ENCODE data around the gene MACC1. TPM values are rescaled to one million over a fixed set of nuclear protein-coding genes. Genes with fewer than 3 reads are reported as not detected.

Gene MACC1
- polyA plus RNA-seq, 1 experiment = not detected

- Histone ChIP-seq H3K4me3 (ENCODE audit: low read depth, low read length) (no peak overlapping the region), H3K36me3 (ENCODE audit: control insufficient read depth, insufficient read depth, low read length) (no peaks in the 10 kb centered on the region), H3K27me3 (ENCODE audit: control insufficient read depth, insufficient read depth, low read length) (no peaks in the 10 kb centered on the region)
- TF ChIP-seq CTCF (IDR thresholded peaks at IDR 0.05; ENCODE audit: insufficient read depth, low read depth, low read length) = no peak
- ChIA-PET CTCF (no interaction called here), POLR2A (no interaction called here)
- no peak for DNase-seq (ENCODE audit: low read depth)
Measured at GRCh38 chr7:20089431-20089830, 127.8 kb downstream of the MACC1 start.

GRCh38 chr7:20085086-20085485 is 132.1 kb downstream of the MACC1 start:
- CTCF ChIA-PET = no interaction called here
- Histone ChIP-seq H3K36me3 (ENCODE audit: control insufficient read depth, insufficient read depth, low read length) (no peaks in the 10 kb centered on the region), H3K4me3 (ENCODE audit: low read depth, low read length) (no peak overlapping the region), H3K27me3 (ENCODE audit: control insufficient read depth, insufficient read depth, low read length) (no peaks in the 10 kb centered on the region)
- no peak for TF ChIP-seq CTCF (IDR thresholded peaks at IDR 0.05; ENCODE audit: insufficient read depth, low read depth, low read length)
- POLR2A ChIA-PET = no interaction called here
- DNase-seq (ENCODE audit: low read depth) = no peak

Other genes starting within 250 kb of the MACC1 start
- gene ITGB8, start 113.5 kb upstream of the MACC1 start, polyA plus RNA-seq (2011; rRNA removed) = 0.58 and 0.64 TPM in 2 replicates

Data from BJ (cell line).